HK-2 (cell line): ENCODE data around the gene YJU2.
A peak's percentile ranks its signal among the peaks of the same experiment; 100 is the strongest.
"Not testable (repeated sequence)": the region's sequence is repeated elsewhere in the genome, so short reads cannot be mapped to it uniquely, and the experiment has no call there.

Experiments used
- DNase-seq: peaks from one replicate; pipeline ENCODE4 v3.0.0-alpha.2; 2018; ENCODE audit not compliant: unreplicated experiment

Gene YJU2

GRCh38 chr19:4228765-4229178 is 18.1 kb upstream of the YJU2 start:
- DNase-seq = no peak

- DNase-seq = peak; percentile 88
Observed at GRCh38 chr19:4229179-4229931, 17.5 kb upstream of the YJU2 start, which contains the start of gene EBI3. Gene EBI3, plus strand, starts transcription at chr19:4229523. Its CDS starts 28 bp downstream, at chr19:4229551.

- DNase-seq = not testable (repeated sequence)
Observed at GRCh38 chr19:4230237-4230636, 16.6 kb upstream of the YJU2 start.

- not testable (repeated sequence) for DNase-seq
Observed at GRCh38 chr19:4231521-4231920, 15.4 kb upstream of the YJU2 start.

- DNase-seq = not testable (repeated sequence)
Observed at GRCh38 chr19:4232139-4232538, 14.7 kb upstream of the YJU2 start.

- DNase-seq = no peak
Observed at GRCh38 chr19:4232614-4233281, 14.1 kb upstream of the YJU2 start.

- DNase-seq = peak; percentile 62
Observed at GRCh38 chr19:4233282-4233853, 13.5 kb upstream of the YJU2 start.

GRCh38 chr19:4234142-4234861 is 12.6 kb upstream of the YJU2 start:
- no peak for DNase-seq

DNA sequence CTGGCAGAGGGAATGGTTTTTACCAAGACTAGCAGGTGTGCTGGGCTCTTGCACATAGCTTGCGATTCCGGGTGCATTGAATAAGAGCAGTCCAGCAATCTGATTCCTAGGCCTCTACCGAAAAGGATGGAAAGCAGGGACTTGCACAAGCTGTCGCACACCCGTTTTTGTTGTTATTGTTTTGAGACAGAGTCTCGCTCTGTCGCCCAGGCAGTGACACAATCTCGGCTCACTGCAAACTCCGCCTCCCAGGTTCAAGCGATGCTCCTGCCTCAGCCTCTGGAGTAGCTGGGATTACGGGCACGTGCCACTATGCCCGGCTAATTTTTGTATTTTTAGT is 12.0 kb upstream of the YJU2 start:
- DNase-seq = no peak

DNA sequence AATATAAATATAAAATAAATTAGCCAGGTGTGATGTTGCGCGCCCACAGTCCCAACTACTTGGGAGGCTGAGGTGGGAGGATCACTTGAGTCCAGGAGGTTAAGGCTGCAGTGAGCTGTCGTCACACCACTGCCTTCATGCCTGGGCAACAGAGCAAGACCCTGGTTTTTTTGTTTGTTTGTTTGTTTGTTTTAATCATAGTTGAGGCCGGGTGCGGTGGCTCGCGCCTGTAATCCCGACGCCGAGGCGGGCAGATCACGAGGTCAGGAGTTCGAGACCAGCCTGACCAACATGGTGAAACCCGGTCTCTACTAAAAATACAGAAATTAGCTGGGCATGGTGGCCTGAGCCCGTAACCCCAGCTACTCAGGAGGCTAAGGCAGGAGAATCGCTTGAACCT is 9.4 kb upstream of the YJU2 start:
- not testable (repeated sequence) for DNase-seq

DNA sequence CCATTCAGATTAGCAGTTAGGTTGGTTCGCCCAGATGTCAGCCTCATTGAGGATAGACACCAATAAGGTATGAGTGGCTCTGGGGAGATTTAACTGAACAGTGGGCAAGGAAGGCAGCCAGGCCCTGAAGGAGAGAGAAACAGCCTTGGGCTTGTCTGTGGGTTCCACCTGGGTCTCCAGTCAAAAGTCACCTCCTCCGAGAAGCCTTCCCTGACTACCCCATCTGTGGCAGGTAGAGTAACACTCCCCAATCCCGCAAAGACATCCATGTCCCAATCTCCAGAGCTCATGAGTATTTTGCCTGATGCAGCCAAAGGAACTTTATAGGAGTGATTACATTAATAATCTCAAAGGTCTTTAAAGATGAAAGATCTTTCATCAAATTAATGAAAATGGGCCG is 8.0 kb upstream of the YJU2 start:
- no peak for DNase-seq

DNA sequence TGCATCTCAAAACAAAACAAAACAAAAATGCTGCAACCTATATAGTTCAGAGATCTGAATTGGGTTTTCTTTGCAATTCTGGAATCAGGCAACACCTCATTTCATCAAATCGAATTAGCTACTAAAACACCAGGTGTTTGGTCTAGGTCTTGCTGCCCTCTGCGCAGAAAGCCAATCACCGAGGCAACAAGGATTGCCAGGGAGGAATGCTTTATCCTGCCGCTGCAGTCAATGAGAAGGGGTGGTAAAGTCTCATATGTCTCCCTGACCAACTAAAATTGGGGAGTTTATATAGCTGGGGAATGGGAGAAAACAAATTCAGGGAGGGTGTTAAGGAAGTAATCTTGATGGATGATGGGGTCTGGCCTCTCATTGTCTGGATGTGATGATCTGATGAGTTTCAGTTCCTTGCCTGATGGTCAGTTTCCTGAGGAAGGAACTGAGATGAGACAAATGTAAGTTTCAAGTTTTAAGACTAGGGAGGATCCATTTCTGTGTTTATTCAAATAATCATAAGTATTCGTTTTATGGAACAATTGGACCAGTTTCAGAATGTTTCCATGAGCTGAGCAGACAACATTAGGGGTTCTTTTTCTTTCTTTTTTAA is 5.0 kb upstream of the YJU2 start:
- DNase-seq = no peak

GRCh38 chr19:4245938-4246337 is 942 bp upstream of the YJU2 start:
- not testable (repeated sequence) for DNase-seq

GRCh38 chr19:4256563-4256962 is 9.7 kb downstream of the YJU2 start:
- DNase-seq = no peak

DNA sequence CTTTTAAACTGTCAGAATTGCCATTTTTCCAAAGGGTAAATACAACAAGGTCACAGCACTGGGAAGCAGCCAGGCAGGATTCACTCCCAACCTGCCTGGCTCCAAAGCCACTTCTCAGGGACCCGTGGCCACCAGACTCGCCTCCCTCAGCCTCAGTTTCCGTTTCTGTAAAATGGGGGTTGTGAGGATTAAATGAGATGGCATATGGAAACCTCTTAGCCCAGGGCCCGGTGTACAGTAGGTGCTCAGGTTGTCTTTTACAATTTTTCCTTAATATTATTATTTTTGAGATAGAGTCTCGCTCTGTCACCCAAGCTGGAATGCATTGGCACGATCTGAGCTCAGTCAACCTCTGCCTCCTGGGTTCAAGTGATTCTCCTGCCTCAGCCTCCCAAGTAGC is 10.1 kb downstream of the YJU2 start:
- no peak for DNase-seq

- DNase-seq = no peak
Observed at GRCh38 chr19:4258181-4258580, 11.3 kb downstream of the YJU2 start.

GRCh38 chr19:4260613-4261191 is 13.8 kb downstream of the YJU2 start:
- DNase-seq = no peak

- DNase-seq = no peak
Observed at GRCh38 chr19:4264812-4265211, 17.9 kb downstream of the YJU2 start.

DNA sequence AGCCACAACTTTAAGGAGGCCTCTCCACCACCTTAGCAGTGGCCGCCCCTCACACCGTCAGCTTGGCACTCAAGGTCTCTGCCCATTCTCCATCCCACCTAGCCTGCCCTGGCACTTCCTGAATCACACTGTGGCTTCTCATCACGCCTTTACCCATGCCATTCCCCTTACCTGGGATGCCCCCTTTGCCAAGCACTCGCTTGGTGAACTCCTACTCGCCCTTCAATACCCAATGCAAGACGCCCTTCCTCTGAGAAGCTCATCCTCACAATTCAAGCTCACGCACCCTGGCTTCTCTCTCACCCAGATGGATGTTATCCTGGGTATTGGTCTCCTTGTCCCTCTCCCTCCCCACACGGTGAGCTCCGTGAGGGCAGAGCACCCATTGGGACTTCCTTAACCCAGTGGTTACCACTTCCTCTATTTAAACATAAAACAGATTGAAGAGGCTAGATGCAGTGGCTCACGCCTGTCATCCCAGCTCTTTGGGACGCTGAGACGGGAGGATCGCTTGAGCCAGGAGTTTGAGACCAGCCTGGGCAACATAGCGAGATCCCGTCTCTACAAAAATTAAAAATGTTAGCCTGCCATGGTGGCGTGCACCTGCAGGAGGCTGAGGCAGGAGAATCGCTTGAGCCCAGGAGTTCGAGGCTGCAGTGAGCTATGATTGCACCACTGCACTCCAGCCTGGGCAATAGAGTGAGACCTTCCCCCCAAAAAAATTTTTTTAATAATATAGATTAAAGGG is 19.5 kb downstream of the YJU2 start:
- no peak for DNase-seq

DNA sequence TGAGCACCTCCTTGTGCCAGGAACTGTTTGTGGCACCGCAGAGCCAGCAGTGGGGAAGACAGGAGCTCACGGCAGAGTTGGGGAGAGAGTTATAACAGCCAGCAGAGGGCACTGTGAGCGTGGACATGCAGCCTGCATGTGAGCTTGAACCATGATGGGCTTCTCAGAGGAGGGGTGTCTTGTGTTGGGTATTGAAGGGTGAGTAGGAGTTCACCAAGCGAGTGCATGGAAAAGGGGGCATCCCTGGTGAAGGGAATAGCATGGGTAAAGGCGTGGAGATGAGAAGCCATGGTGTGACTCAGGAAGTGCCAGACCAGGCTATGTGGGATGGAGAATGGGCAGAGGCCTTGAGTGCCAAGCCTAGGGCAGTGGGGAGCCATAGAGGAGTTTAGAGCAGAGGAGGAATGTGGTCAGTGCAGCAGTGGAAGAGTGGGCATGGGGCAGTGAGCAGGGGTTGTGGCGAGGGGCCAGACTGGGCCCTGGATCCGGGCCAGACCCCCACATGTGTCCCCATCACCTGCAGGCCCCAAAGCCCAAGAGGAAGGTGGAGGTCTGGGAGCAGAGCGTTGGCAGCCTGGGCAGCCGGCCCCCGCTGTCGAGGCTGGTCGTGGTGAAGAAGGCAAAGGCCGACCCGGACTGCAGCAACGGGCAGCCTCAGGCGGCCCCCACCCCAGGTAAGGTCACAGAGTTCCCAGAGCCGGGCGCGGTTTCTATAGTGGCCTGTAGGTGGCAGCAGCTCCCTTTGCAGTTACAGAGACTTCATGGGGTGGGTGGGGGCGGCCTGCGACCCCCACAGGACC is 20.4 kb downstream of the YJU2 start:
- DNase-seq = peak; percentile 45
